Lower leg skin (tissue), 3 donors: ENCODE data around the gene SMC6.

Experiments used
- CTCF ChIP-seq, 3 donors: fragments of 450-650 bp; IDR thresholded peaks; one replicate each; pipeline ENCODE4 v1.5.1; 2016; ENCODE audit warnings: antibody characterized with exemption in 3 of 3, mild to moderate bottlenecking in 3 of 3, moderate library complexity in 2 of 3
- POLR2A ChIP-seq, 2 donors: fragments of 450-650 bp; IDR thresholded peaks; one replicate each; pipeline ENCODE4 v1.6.1; 2016 to 2017; ENCODE audit warnings: antibody characterized with exemption in 2 of 2, mild to moderate bottlenecking in 1 of 2, moderate library complexity in 1 of 2

- TF ChIP-seq CTCF (IDR thresholded peaks at IDR 0.05) = no peak
- no peak for TF ChIP-seq POLR2A (IDR thresholded peaks at IDR 0.05)
Measured at GRCh38 chr2:17710547-17711248, 42.9 kb downstream of the SMC6 start.
